GM18861 (cell line): ENCODE results near the gene COQ9.
A peak's percentile ranks its signal among the peaks of the same experiment; 100 is the strongest.
"Not testable (repeated sequence)": the region's sequence is repeated elsewhere in the genome, so short reads cannot be mapped to it uniquely, and the experiment has no call there.

Experiments used
- ATAC-seq: cut with Tn5 transposase; IDR thresholded peaks from one replicate; pipeline ENCODE4 v1.9.1; 2021; ENCODE audit not compliant: unreplicated experiment

Gene COQ9

DNA sequence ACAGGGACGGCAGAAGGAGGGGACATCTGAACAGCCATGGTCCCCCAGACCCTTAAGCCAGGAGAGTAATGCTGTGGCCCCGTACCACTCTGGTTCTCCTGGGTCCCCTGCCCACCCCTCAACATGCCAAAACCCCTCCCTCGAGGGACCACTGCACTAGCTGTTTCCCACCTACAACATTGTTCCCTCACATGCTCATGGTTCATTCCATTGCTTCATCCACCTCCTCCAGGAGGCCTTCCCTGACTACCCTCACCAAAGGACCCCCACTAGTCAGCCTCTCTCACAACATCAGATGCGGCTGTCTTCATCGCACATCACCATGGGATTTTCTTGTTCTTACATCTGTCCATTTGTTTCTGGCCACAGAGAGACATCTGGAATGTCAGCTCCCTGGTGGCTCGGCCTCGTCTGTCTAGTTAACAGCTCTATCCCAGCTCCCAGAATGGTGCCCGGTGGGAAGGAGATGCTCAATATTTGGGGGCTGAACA lies 37.3 kb downstream of the COQ9 start:
- no peak for ATAC-seq

DNA sequence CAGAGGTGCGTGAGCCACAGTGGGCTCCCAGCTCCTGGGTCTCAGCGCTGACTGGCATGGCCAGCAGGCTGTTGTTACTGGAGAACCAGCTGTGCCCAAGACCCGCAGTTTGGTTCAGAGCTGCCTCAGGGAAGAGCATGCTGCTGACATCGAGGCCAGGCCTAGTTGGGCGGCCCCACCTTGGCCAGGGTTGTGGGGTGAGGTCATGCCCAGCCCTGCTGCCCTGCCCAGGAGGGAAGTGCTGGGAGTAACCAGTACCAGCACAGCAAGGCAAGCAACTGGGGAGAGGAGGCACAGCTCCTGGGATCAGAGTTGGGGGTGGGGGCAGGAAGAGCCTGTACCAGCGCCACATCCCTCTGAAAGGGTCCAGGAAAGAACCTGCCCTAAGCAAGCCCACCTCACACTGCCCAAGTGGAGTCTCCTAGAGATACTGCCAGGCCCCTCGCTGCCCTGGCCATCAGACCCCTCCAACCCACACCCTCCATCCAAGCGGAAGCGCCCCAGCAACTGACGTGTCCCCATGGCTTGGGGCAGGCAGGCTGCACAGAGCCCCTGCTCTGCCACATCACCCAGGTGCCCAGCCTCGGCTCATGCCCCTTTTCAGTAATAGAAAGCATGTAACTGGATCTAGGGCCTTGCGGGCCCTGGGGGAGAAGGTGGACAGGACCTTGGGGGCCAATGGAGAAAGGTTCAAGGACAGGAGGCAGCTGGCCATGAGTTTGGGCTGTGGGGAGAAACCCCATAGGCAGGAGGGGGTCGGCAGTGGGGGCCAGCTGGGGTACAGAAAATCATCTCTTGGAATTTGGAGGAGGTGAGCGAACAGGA lies 38.0 kb downstream of the COQ9 start:
- no peak for ATAC-seq

GRCh38 chr16:57485916-57486857 lies 38.9 kb downstream of the COQ9 start, which contains the start of gene DOK4:
DOK4 (minus strand) TSS chr16:57486493; CDS start chr16:57479507, 6,986 bp downstream.
- ATAC-seq: peak; percentile 60

DNA sequence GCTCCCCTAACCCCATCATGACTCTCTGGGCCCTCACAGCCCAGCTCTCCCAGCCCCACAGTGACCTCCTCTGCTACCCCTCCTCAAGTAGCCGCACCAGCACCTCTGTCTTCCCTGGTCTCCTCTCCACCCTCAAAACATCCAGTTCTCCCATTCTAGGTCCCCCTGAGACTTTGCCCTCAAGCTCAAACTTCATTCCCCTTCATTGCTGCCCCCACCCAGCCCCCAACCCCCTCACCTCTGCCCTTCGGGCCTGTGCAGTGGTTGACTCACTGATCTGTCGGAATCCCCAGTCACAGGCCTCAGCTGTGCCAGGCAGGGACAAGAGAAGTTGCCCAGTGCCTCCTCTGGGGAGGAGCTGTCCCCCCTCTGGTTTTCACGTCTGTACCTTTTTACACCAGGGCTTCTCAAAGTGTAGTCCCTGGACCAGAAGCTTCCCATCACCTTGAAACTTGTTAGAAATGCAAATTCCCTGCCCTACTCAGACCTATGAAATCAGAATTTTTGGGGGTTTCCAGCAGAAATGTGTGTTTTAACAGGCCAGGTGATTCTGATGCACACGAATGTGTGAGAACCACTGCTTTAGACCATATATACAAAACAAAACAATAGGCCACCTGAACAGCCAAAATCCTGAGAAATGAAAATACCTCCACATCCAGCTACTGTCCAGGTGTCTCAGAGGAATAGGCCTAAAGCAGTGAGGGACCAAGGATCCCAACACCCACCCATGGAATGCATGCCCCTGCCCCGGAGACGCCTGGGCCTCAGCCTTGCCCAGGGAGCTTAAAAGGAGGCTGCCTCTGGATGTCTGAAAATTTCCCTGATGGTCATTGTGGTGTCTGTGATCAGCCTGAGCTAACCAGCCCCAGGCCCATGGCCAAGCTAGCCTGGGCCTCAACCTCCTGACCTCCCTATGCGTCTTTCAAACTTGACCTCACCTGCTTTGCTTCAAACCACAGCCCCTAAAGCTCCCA lies 39.9 kb downstream of the COQ9 start:
- ATAC-seq: no peak

DNA sequence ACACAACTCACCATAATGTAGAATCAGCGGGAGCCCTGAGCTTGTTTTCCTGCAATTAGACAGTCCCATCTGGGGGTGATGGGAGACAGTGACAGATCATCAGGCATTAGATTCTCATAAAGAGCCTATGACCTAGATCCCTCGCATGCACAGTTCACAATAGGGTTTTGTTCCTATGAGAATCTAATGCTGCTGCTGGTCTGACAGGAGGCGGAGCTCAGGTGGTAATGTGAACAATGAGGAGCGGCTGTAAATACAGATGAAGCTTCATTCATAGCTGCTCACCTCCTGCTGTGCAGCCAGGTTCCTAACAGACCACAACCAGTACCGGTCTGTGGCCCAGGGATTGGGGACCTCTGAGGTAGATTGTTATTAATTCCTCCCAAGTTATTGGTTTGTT lies 42.0 kb downstream of the COQ9 start:
- no peak for ATAC-seq

- no peak for ATAC-seq
These were observed 46.5 kb downstream of the COQ9 start for GRCh38 chr16:57493767-57494166.

DNA sequence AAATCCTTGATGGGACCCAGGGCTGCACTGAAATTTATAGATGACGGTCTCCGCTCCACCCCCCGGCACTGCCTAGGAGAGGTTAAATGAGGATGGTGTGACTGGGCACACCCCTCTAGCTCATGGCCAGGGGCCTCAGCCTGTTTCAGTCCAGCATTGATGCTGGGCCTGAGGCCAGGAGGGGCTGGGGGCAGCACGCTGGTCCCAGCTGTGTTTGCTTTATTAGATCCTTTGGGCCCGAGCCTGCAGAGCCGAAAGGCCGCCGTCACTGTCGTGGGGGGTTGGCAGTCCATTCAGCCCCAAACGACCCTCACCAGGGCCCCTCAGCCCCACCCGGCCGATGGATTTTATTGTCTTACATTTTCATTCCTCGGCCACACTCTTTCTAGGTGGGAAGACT lies 49.8 kb downstream of the COQ9 start:
- ATAC-seq: no peak

- no peak for ATAC-seq
These were observed 50.8 kb downstream of the COQ9 start for GRCh38 chr16:57498031-57498430.

- ATAC-seq: not testable (repeated sequence)
These were observed 52.7 kb downstream of the COQ9 start for GRCh38 chr16:57499941-57500340.

GRCh38 chr16:57500578-57501111 lies 53.4 kb downstream of the COQ9 start:
- no peak for ATAC-seq

DNA sequence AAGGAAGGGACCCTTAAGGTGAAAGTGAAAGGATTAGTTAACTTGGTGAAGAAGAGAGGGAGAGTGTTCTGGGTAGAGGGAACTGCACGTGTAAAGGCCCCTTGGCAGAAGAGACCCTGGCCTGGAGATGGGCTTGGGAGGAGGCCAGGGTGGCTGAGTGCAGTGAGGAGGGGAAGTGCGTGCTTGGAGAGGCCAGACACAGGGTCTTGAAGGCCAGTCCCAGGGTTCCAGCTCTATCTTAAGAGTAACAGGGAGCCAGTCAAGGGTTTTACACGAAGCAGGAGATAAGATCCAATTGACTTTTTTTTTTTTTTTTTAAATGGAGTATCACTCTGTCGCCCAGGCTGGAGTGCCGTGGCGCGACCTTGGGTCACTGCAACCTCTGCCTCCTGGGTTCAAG lies 54.2 kb downstream of the COQ9 start:
- ATAC-seq: no peak

DNA sequence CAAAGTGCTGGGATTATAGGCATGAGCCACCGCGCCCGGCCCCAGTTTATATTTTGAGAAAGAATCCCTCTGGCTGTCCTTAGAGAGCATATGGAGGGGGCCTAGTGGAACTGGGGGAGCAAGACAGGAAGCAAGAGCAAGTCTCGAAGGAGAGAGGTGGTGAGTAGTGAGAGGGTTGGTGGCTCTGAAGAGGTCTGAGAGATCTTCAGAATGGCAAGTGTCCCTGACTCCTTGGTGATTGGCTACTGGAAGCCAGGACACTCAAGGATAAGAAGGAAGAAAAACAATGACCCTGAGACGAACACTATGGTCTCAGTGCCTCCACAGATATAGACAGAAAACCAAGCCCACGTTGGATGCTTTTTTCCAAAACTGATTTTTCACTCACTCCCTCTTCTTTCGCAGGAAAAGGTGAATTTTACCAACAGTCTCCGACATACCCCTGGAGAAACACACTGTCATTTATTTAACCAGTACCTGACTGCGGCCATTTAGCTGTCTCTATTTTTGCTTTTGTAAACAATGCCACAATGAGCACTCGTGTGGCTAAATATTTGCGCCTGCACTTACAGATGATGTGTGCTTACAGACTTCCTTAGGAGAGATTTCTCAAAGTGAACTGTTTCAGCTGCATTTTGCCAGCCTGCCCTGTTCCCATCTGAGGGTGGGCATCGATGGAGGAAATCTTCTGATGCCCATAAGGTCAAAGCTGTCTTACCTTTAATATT lies 54.9 kb downstream of the COQ9 start:
- no peak for ATAC-seq

DNA sequence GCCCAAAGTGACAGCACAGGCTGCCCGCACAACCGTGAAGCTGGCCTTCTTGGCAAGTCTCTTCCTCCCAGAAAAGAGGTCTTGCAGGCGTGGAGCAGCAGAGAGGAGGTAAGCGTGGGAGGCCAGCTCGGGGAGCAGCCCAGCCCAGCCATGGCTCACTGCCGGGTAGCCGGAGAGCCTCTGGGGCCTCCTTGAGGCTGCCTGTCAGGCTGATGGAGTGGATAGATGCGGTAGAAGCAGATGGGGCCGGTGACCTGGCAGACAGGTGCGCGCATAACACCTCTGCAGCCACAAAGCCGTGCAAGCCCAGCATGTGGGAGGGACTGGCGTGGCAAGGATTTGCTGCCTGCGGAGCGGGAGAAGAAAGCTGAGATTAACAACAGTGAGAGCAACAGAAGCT lies 56.1 kb downstream of the COQ9 start:
- ATAC-seq: no peak

- ATAC-seq: no peak
These were observed 56.7 kb downstream of the COQ9 start for GRCh38 chr16:57504001-57504400.

DNA sequence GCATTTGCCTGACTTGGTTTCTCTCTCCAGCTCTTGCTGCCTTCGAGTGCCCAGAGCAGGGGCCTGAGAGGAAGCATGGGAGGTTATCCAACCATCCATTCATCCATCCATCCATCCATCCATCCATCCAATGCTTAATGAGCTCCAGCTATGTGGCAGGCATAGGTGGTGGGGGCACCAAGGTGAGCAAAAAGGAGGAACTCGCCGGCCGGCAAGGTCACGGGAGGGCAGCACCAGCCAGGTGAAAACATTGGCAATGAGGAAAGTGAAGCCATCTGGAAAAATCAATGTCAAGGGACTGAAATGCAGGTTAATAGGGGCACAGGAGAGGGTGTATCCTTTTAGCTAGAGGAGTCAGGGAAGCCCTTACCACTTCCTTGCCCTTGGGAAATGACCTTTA lies 57.2 kb downstream of the COQ9 start:
- no peak for ATAC-seq

DNA sequence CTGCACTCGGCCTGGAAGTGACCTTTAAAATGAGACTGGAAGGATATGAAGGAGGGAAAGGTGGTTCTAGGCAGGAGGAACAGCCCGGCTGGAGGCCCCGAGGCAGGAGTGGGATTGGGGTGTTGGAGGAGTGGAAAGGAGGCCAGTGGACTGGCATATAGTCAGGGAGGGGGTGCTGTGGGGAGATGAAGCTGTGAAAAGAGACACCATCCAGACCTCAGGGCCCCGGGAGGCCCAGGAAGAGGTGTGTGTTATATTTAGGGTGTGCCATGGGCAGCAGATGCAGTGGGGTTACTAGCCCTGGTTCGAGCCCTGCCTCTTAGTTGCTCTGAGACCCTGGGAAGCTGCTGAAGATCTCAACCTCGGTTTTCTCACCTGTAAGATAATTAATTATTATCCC lies 57.9 kb downstream of the COQ9 start:
- ATAC-seq: no peak

DNA sequence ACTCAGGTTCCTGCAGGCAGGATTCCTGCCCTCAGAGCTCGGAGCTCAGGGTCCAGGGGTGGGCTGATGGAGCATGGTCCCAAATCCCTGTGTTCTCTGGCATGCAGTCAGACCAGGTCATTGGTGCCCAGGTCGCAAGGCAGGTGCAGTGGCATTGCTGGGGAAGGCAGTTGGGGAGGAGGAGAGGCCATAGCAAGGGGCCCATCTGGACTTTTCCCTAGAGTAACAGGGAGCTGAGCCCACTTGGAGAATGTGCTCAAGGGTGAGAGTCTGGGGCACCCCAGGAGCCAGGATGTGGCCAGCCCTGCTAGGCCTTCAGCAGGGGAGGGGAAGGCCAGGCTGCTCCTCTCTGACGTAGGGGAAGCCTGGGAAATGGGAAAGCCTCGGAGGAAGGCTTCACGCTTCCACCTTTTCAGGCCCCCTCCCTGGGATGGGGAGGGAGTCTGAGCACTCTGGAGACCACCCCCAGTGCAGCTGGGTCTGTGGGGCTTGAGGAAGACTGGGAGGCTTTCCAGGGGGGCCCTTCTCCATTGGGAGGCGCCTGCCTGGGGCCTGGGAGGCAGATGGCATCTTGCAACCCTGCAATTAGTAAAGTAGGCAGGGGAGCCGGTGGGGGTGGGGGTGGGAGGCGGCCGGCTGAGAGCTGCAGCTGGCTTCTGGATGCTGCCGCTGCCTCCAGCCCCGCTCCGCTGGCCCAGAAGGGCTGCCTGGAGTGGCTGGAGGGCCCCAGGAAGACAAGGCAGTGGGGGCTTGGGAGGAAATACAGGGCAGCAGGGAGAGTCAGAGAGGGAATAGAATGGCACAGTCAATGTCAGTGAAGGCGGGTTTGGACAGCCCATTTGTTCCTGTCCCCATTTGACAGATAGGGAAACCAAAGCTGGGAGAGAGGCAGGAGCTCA lies 60.1 kb downstream of the COQ9 start:
- no peak for ATAC-seq

DNA sequence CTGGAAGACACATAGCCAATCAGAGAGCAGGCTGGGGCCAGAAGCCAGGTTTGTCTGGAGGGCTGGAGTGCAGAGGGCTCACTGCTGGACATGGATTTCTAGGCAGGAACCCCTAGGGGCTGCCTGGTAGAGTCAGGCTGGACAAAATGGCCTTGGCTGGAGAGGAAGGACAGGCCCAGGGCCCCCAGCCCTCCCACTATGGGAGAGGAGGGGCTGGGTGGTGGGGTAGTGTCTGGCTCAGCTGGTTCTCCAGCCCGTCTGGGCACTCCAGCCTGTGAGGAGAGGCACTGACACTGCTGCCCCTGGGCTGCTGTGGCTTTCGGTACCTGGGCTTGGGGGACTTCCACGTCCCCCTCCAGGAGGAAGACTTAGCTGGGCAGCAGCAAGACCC lies 60.8 kb downstream of the COQ9 start:
- ATAC-seq: no peak
